ENCODE measurements around the gene SVBP.
"Not testable (repeated sequence)": the region's sequence is repeated elsewhere in the genome, so short reads cannot be mapped to it uniquely, and the experiment has no call there.

SVBP gene

DNA sequence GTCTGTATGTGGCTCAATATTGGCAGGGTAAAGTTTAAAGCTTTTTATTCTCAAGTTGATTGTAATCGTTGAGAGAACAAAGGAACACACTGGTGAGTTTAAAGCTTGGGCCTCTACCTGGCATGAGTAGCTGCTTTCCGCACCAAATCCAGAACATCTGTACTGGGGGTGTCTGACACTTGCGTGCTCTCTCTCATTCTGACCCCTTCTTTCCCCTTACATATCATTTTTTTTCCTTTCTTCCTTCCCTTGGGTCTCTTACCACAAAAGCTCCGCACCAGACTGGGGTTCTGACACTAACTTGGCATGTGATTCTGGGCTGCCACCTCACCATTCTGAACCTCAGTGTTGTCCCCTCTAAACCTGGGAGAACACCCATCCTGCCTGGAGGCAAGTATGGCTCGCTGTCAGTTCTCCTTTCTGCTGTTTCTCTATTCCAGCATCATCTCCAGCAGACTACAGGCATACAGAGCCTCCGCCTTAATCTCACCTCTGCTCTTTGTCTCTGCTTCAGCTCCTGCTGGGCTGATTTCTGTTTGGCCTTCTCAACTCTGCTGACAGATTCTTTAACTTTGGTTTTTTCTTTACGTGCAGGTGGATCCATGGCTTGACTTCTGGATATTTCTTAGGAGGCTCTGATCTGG is 1.1 kb downstream of the SVBP start:
- H3K4me3 Mint-ChIP-seq: peak overlapping the region; percentile 82
- no peaks in the 10 kb centered on the region for H3K9me3 Mint-ChIP-seq
- DNase-seq (ENCODE audit: low spot score in 2 of 2) (no peak), ATAC-seq (replicated peaks; ENCODE audit: extremely low read depth, poor library complexity, severe bottlenecking) (no peak)
- H3K4me1 Mint-ChIP-seq: peaks cover 27% of the 10 kb centered on the region
- H3K36me3 Mint-ChIP-seq (ENCODE audit: insufficient read depth): peaks cover 6% of the 10 kb centered on the region
- H3K27me3 Mint-ChIP-seq: no peaks in the 10 kb centered on the region
- H3K27ac Mint-ChIP-seq (ENCODE audit: low read depth): peak overlapping the region; percentile 83

DNA sequence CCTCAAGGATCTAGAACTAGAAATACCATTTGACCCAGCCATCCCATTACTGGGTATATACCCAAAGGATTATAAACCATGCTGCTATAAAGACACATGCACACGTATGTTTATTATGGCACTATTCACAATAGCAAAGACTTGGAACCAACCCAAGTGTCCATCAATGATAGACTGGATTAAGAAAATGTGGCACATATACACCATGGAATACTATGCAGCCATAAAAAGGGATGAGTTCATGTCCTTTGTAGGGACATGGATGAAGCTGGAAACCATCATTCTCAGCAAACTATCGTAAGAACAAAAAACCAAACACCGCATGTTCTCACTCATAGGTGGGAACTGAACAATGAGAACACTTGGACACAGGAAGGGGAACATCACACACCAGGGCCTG is 2.4 kb downstream of the SVBP start:
- not testable (repeated sequence) for H3K36me3 Mint-ChIP-seq (ENCODE audit: insufficient read depth); H3K4me3 Mint-ChIP-seq; DNase-seq (ENCODE audit: low spot score in 2 of 2); H3K27me3 Mint-ChIP-seq; ATAC-seq (replicated peaks; ENCODE audit: extremely low read depth, poor library complexity, severe bottlenecking); H3K27ac Mint-ChIP-seq (ENCODE audit: low read depth); H3K9me3 Mint-ChIP-seq
- peaks cover 24% of the 10 kb centered on the region for H3K4me1 Mint-ChIP-seq

DNA sequence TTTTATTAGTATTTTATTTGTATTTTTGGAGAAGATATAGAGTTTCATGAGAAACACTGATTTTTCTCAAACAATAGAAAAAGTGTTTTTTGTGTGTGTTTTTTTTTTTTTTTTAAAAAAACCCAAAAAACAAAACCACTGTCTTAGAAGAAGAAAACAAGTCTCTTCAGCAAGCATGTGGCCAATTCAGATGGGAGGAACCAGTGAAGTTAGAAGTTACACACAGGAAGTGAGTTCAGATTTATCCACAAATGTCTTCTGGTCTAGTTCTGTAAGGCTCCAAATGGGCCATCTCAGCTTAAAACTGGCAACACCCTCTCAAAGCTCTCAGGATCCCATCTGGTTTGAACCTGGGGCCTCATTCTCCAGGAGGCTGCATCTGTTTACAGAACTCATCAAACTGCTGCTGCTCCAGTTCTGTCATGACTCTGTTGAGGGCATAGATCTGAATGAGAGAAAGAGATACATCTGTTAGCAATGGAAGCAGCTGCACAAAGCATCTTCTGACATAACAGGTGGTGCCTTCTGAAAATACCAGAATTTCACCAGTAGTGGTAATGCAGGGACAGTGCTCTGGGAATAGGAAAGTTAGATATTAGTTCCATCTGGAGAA is 10.0 kb downstream of the SVBP start:
- Mint-ChIP-seq H3K4me1 (peaks cover 5% of the 10 kb centered on the region), H3K27me3 (no peaks in the 10 kb centered on the region), H3K27ac (ENCODE audit: low read depth) (no peak overlapping the region), H3K9me3 (no peaks in the 10 kb centered on the region), H3K36me3 (ENCODE audit: insufficient read depth) (peaks cover 2% of the 10 kb centered on the region), H3K4me3 (no peak overlapping the region)
- DNase-seq (ENCODE audit: low spot score in 2 of 2) (no peak), ATAC-seq (replicated peaks; ENCODE audit: extremely low read depth, poor library complexity, severe bottlenecking) (no peak)

DNA sequence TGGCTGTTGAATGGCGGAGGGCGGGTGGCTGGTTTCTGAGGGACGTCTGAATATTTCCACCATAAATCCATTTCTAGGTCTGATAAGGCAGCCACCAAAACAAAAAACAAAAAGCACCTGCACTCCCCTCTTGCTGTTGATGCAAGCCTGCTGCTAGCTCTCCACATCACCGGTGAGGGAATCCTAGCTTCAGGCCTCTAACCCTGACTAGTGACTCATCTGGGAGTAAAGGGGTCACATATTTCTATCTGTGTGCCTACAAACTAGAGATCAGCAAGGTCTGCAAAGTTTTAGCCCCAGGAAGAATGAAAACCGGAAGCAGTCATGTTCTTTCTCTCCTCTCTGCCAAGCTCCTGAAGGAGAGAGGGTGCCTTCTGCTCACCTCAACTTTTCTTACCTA is 10.6 kb downstream of the SVBP start:
- H3K27ac Mint-ChIP-seq (ENCODE audit: low read depth): no peak overlapping the region
- H3K36me3 Mint-ChIP-seq (ENCODE audit: insufficient read depth): peaks cover 2% of the 10 kb centered on the region
- DNase-seq (ENCODE audit: low spot score in 2 of 2) (no peak), ATAC-seq (replicated peaks; ENCODE audit: extremely low read depth, poor library complexity, severe bottlenecking) (no peak)
- no peaks in the 10 kb centered on the region for H3K27me3 Mint-ChIP-seq
- peaks cover 3% of the 10 kb centered on the region for H3K4me1 Mint-ChIP-seq
- no peaks in the 10 kb centered on the region for H3K9me3 Mint-ChIP-seq
- no peak overlapping the region for H3K4me3 Mint-ChIP-seq

GRCh38 chr1:42806171-42806570 is 11.0 kb downstream of the SVBP start:
- Mint-ChIP-seq H3K36me3 (ENCODE audit: insufficient read depth) (peaks cover 2% of the 10 kb centered on the region), H3K4me1 (no peaks in the 10 kb centered on the region), H3K27ac (ENCODE audit: low read depth) (no peak overlapping the region), H3K9me3 (no peaks in the 10 kb centered on the region), H3K4me3 (no peak overlapping the region), H3K27me3 (no peaks in the 10 kb centered on the region)
- ATAC-seq (replicated peaks; ENCODE audit: extremely low read depth, poor library complexity, severe bottlenecking) (no peak), DNase-seq (ENCODE audit: low spot score in 2 of 2) (no peak)

- ATAC-seq (replicated peaks; ENCODE audit: extremely low read depth, poor library complexity, severe bottlenecking): no peak
- no peak for DNase-seq (ENCODE audit: low spot score in 2 of 2)
- no peaks in the 10 kb centered on the region for H3K9me3 Mint-ChIP-seq
Measured at GRCh38 chr1:42801832-42802473, 15.2 kb downstream of the SVBP start.

DNA sequence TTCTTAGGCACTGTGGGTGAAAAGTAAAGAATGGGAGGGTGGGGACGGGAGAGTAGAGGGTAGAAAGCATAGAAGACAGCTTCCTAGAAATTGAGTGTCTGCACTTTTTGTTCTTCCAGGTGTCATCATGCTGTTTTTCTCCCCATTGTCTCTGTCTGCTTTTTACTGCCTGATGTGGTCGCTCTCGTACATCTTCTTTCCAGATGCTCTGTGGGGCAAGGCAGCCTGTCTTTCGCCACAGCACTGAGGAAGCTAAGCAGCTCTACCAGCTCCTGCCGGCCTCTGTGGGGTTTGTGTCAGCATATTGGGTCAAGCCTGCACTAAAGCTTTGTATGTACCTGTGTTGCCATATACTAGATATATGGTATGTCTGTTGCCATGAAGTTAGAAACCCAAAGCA is 19.2 kb downstream of the SVBP start:
- no peaks in the 10 kb centered on the region for H3K9me3 Mint-ChIP-seq
- no peaks in the 10 kb centered on the region for H3K27me3 Mint-ChIP-seq
- no peak overlapping the region for H3K27ac Mint-ChIP-seq (ENCODE audit: low read depth)
- H3K36me3 Mint-ChIP-seq (ENCODE audit: insufficient read depth): peaks cover 2% of the 10 kb centered on the region
- H3K4me3 Mint-ChIP-seq: no peak overlapping the region
- ATAC-seq (replicated peaks; ENCODE audit: extremely low read depth, poor library complexity, severe bottlenecking): no peak
- DNase-seq (ENCODE audit: low spot score in 2 of 2): no peak
- no peaks in the 10 kb centered on the region for H3K4me1 Mint-ChIP-seq

More at GRCh38 chr1:42801832-42802473, 15.2 kb downstream of the SVBP start:
- Mint-ChIP-seq H3K36me3 (ENCODE audit: insufficient read depth) (peaks cover 2% of the 10 kb centered on the region), H3K4me1 (no peaks in the 10 kb centered on the region), H3K27me3 (no peaks in the 10 kb centered on the region), H3K27ac (ENCODE audit: low read depth) (no peak overlapping the region), H3K4me3 (no peak overlapping the region)

DNA sequence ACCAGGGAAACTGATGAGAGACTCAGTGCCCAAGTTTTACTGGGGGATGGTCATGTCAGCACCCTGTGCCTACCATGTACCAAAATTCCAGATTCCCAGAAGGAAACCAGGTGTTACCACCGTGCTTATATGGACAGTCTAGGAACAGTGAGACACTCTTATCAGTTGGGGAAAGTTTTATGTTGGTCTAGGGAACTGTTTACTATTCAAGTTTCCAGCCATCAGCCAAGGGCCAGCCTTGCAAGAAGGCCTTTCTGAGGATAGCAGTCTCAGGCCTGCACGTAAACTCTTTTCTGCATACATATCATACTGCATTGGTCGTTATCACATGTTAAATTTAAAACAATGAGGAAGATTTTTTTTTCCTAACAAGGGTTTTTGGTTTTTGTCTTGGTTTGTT is 19.8 kb downstream of the SVBP start:
- Mint-ChIP-seq H3K9me3 (no peaks in the 10 kb centered on the region), H3K27ac (ENCODE audit: low read depth) (no peak overlapping the region), H3K27me3 (no peaks in the 10 kb centered on the region), H3K36me3 (ENCODE audit: insufficient read depth) (peaks cover 2% of the 10 kb centered on the region), H3K4me3 (no peak overlapping the region), H3K4me1 (no peaks in the 10 kb centered on the region)
- no peak for DNase-seq (ENCODE audit: low spot score in 2 of 2)
- no peak for ATAC-seq (replicated peaks; ENCODE audit: extremely low read depth, poor library complexity, severe bottlenecking)

DNA sequence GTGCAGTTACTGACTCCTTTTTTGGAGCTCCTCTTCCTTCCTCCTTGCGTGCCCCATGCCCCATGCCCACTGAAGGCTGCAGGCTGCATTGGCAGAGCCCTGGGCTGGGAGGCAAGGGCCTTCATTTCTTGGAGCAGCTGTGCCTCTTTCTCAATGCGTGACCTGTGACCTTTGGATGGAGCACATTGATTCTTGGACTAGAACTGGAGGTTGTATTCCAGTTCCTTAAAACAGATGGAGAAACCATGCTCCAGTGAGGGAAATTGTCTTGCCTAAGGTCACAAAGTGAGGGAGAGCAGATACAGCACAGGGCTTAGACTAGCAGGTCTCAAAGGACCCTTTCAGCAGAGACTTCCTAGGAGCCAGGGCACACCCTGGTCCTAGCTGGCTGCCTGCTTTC is 23.4 kb downstream of the SVBP start:
- Mint-ChIP-seq H3K4me1 (no peaks in the 10 kb centered on the region), H3K9me3 (no peaks in the 10 kb centered on the region), H3K4me3 (no peak overlapping the region), H3K27me3 (no peaks in the 10 kb centered on the region), H3K27ac (ENCODE audit: low read depth) (no peak overlapping the region), H3K36me3 (ENCODE audit: insufficient read depth) (peaks cover 2% of the 10 kb centered on the region)
- DNase-seq (ENCODE audit: low spot score in 2 of 2): no peak
- ATAC-seq (replicated peaks; ENCODE audit: extremely low read depth, poor library complexity, severe bottlenecking): no peak

DNA sequence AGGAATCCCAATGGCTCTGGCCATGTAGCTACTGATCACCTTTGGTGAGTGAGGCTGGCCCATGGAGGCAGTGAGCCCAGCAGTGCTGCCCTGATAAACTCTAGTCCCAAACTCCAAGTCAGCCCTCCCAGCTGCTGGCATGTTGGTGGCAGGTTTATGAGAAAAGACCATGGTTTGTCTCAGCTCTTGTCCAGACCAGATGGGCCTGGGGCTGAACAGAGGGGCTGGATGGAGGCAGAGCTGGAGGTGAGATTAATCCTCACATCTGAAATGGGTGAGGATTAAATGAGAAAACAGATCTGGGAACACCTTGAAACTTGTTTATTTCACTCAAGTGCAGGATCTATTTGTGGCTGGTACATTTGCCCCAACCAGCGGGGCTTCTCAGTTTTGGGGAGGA is 29.2 kb downstream of the SVBP start:
- Mint-ChIP-seq H3K27me3 (no peaks in the 10 kb centered on the region), H3K4me1 (peaks cover 18% of the 10 kb centered on the region), H3K36me3 (ENCODE audit: insufficient read depth) (peaks cover 12% of the 10 kb centered on the region), H3K9me3 (no peaks in the 10 kb centered on the region), H3K27ac (ENCODE audit: low read depth) (no peak overlapping the region), H3K4me3 (no peak overlapping the region)
- DNase-seq (ENCODE audit: low spot score in 2 of 2): no peak
- ATAC-seq (replicated peaks; ENCODE audit: extremely low read depth, poor library complexity, severe bottlenecking): no peak

DNA sequence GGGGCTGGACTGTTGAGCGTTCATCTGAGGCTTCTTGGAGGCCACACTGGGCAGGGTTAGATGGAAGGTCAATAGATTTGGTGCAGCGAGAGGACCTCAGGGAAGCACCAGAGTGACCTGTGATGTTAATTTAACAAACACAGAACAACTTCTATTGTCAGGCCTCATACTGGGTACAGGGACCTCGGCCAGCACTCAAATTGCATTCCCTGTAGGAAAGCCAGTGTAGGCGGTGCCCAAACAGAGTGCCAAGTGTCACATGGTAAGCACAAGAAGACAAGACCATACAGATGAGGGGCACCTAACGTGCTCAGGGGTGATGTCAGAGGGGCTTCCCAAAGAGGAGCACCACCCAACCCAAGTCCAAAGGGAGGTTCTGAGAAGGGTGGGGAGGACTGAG is 31.1 kb downstream of the SVBP start:
- Mint-ChIP-seq H3K27ac (ENCODE audit: low read depth) (peak overlapping the region; percentile 72), H3K27me3 (no peaks in the 10 kb centered on the region), H3K9me3 (no peaks in the 10 kb centered on the region), H3K36me3 (ENCODE audit: insufficient read depth) (peaks cover 18% of the 10 kb centered on the region), H3K4me1 (peaks cover 22% of the 10 kb centered on the region), H3K4me3 (peak overlapping the region; percentile 78)
- ATAC-seq (replicated peaks; ENCODE audit: extremely low read depth, poor library complexity, severe bottlenecking): no peak
- no peak for DNase-seq (ENCODE audit: low spot score in 2 of 2)

DNA sequence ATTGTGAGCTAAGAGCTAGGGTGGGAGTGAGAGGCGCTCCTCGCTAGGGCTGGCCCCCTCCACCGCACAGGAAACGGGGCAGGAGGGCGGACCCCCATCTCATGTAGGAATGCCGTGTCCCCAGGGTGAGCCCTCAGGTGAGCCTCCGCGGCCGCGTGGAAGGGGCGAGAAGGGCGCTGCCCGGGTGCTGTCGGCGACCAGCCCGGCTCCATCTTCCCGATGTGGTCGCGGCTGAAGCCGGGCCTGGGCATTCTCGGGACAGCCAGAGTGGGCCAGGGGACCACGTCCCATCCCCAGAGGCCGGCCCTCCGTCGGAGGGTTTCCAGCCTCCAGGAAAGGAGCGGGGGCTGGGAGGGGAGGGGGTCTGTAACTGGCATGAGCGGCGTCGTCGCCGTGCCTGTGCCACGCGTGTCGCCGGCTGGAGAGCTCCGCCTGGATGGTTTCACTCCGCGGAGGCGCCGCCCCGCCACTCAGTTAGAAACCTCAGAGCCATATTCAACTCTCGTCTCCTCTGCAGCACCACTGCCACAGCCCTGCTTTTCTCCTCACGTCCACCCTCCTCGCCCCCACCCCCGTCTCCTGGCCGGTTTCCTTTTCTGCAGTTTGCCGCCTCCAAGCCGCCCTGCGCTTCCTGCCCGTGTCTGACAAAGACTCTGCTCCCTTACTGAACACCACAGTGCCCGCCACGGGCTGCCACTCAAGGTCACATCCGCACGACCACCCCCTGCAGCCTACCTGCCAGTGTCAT is 32.1 kb downstream of the SVBP start, which contains the start of gene TMEM269:
TMEM269 (plus strand) TSS at position 46 of the 748 bp plus-strand sequence. CDS start 4,903 bp downstream, outside the sequence.
- peaks cover 25% of the 10 kb centered on the region for H3K36me3 Mint-ChIP-seq (ENCODE audit: insufficient read depth)
- no peaks in the 10 kb centered on the region for H3K9me3 Mint-ChIP-seq
- H3K4me1 Mint-ChIP-seq: peaks cover 22% of the 10 kb centered on the region
- H3K27ac Mint-ChIP-seq (ENCODE audit: low read depth): peak within 1 kb of the TSS; percentile 72
- H3K27me3 Mint-ChIP-seq: no peaks in the 10 kb centered on the region
- DNase-seq (ENCODE audit: low spot score in 2 of 2) (peak in 1 of 2 donors; percentile 31), ATAC-seq (replicated peaks; ENCODE audit: extremely low read depth, poor library complexity, severe bottlenecking) (peak; percentile 92)
- H3K4me3 Mint-ChIP-seq: peak within 1 kb of the TSS; percentile 78

Data from central memory CD8-positive, alpha-beta T cell (primary cell).